ENCODE measurements around the gene DAP3. TPM values are rescaled to one million over a fixed set of nuclear protein-coding genes. Genes with fewer than 3 reads are reported as not detected.
"Not testable (repeated sequence)": the region's sequence is repeated elsewhere in the genome, so short reads cannot be mapped to it uniquely, and the experiment has no call there.

The DAP3 gene
- total RNA-seq, 2 experiments from 2014 or later, result 105 to 106 TPM

- H3K27me3 Mint-ChIP-seq; H3K9me3 Mint-ChIP-seq; intact Hi-C loops (cut with DNase I, micrococcal nuclease); H3K27ac Mint-ChIP-seq; H3K9me3 ChIP-seq (ENCODE audit: control insufficient read depth in 1 of 2, insufficient read depth in 1 of 2, low read length in 2 of 2); H3K4me1 ChIP-seq (ENCODE audit: insufficient read depth, low read length); POLR2A ChIA-PET; ATAC-seq (ENCODE audit: poor library complexity); H3K4me3 Mint-ChIP-seq; H3K4me3 ChIP-seq (ENCODE audit: low read length); H3K27ac ChIP-seq (ENCODE audit: low read depth in 1 of 2, low read length in 2 of 2); H3K27me3 ChIP-seq (ENCODE audit: control insufficient read depth in 1 of 2, insufficient read depth in 2 of 2, low read length in 2 of 2): not testable (repeated sequence)
- DNase-seq, result peak in 3 of 14 experiments; percentile 7 to 16 (median 12)
- peaks cover 36% of the 10 kb centered on the region for H3K36me3 ChIP-seq (ENCODE audit: insufficient read depth, low read length)
- Mint-ChIP-seq H3K4me1 (ENCODE audit: low read depth) (peaks cover 19% of the 10 kb centered on the region), H3K36me3 (ENCODE audit: low read depth) (peaks cover 69% of the 10 kb centered on the region)
- CTCF ChIA-PET, result interaction anchor here (0.6 to 1.1 kb wide), 4 partner anchors 9 to 462 kb away, joined by 3 to 4 read pairs (median 3); no protein-coding TSS in a partner anchor
Observed at GRCh38 chr1:155712636-155713035, 23.7 kb downstream of the DAP3 start.

- H3K27me3 Mint-ChIP-seq, result no peaks in the 10 kb centered on the region
- H3K27ac Mint-ChIP-seq, result no peak overlapping the region
- H3K27me3 ChIP-seq (ENCODE audit: control insufficient read depth in 1 of 2, insufficient read depth in 2 of 2, low read length in 2 of 2), result no peaks in the 10 kb centered on the region
- intact Hi-C loops (cut with DNase I, micrococcal nuclease), result no loop called here
- no peak overlapping the region for H3K4me3 ChIP-seq (ENCODE audit: low read length)
- no peak overlapping the region for H3K4me3 Mint-ChIP-seq
- CTCF ChIA-PET, result interaction anchor here (0.6 to 1.1 kb wide), 3 partner anchors 9 to 462 kb away, joined by 3 read pairs; no protein-coding TSS in a partner anchor
- POLR2A ChIA-PET, result no interaction called here
- H3K4me1 ChIP-seq (ENCODE audit: insufficient read depth, low read length), result peaks cover 4% of the 10 kb centered on the region
- H3K4me1 Mint-ChIP-seq (ENCODE audit: low read depth), result peaks cover 15% of the 10 kb centered on the region
- ATAC-seq (ENCODE audit: poor library complexity) (no peak), DNase-seq (no peak)
- no peaks in the 10 kb centered on the region for H3K9me3 Mint-ChIP-seq
- H3K27ac ChIP-seq (ENCODE audit: low read depth in 1 of 2, low read length in 2 of 2), result no peak overlapping the region
- no peaks in the 10 kb centered on the region for H3K9me3 ChIP-seq (ENCODE audit: control insufficient read depth in 1 of 2, insufficient read depth in 1 of 2, low read length in 2 of 2)
- peaks cover 70% of the 10 kb centered on the region for H3K36me3 Mint-ChIP-seq (ENCODE audit: low read depth)
- TF ChIP-seq CTCF (IDR thresholded peaks at IDR 0.05), result no peak
- peaks cover 39% of the 10 kb centered on the region for H3K36me3 ChIP-seq (ENCODE audit: insufficient read depth, low read length)
Observed at GRCh38 chr1:155713075-155713474, 24.2 kb downstream of the DAP3 start.

GRCh38 chr1:155715056-155715455, 26.2 kb downstream of the DAP3 start:
- POLR2A ChIA-PET; ATAC-seq (ENCODE audit: poor library complexity); CTCF ChIA-PET; DNase-seq; H3K9me3 Mint-ChIP-seq; H3K4me1 ChIP-seq (ENCODE audit: insufficient read depth, low read length); H3K27me3 Mint-ChIP-seq; H3K27me3 ChIP-seq (ENCODE audit: control insufficient read depth in 1 of 2, insufficient read depth in 2 of 2, low read length in 2 of 2); H3K27ac Mint-ChIP-seq; H3K4me3 ChIP-seq (ENCODE audit: low read length); intact Hi-C loops (cut with DNase I, micrococcal nuclease); H3K4me3 Mint-ChIP-seq; H3K9me3 ChIP-seq (ENCODE audit: control insufficient read depth in 1 of 2, insufficient read depth in 1 of 2, low read length in 2 of 2); H3K27ac ChIP-seq (ENCODE audit: low read depth in 1 of 2, low read length in 2 of 2): not testable (repeated sequence)
- Mint-ChIP-seq H3K36me3 (ENCODE audit: low read depth) (peaks cover 64% of the 10 kb centered on the region), H3K4me1 (ENCODE audit: low read depth) (peaks cover 10% of the 10 kb centered on the region)
- peaks cover 39% of the 10 kb centered on the region for H3K36me3 ChIP-seq (ENCODE audit: insufficient read depth, low read length)

- H3K27me3 Mint-ChIP-seq, result no peaks in the 10 kb centered on the region
- DNase-seq, result no peak
- intact Hi-C loops (cut with DNase I, micrococcal nuclease), result no loop called here
- Histone ChIP-seq H3K27me3 (ENCODE audit: control insufficient read depth in 1 of 2, insufficient read depth in 2 of 2, low read length in 2 of 2) (no peaks in the 10 kb centered on the region), H3K36me3 (ENCODE audit: insufficient read depth, low read length) (peaks cover 41% of the 10 kb centered on the region), H3K4me3 (ENCODE audit: low read length) (no peak overlapping the region), H3K27ac (ENCODE audit: low read depth in 1 of 2, low read length in 2 of 2) (no peak overlapping the region), H3K4me1 (ENCODE audit: insufficient read depth, low read length) (peaks cover 4% of the 10 kb centered on the region), H3K9me3 (ENCODE audit: control insufficient read depth in 1 of 2, insufficient read depth in 1 of 2, low read length in 2 of 2) (no peaks in the 10 kb centered on the region)
- POLR2A ChIA-PET, result no interaction called here
- H3K4me1 Mint-ChIP-seq (ENCODE audit: low read depth), result peaks cover 10% of the 10 kb centered on the region
- H3K36me3 Mint-ChIP-seq (ENCODE audit: low read depth), result peaks cover 64% of the 10 kb centered on the region
- no peak for ATAC-seq (ENCODE audit: poor library complexity)
- no peaks in the 10 kb centered on the region for H3K9me3 Mint-ChIP-seq
- TF ChIP-seq CTCF (IDR thresholded peaks at IDR 0.05), result no peak
- H3K4me3 Mint-ChIP-seq, result no peak overlapping the region
- H3K27ac Mint-ChIP-seq, result no peak overlapping the region
- CTCF ChIA-PET, result no interaction called here
Observed at GRCh38 chr1:155715777-155716176, 26.9 kb downstream of the DAP3 start.

All from CD4-positive, alpha-beta T cell (primary cell).